Heart left ventricle (tissue), 13 donors: ENCODE results near the gene SLA2.

Experiments
- CTCF ChIP-seq, 12 donors: fragments of 200-600 bp; sonication (generic) in 4 of 12; IDR thresholded peaks; one replicate each; pipeline versions ENCODE4 v1.5.0 to v1.8.0; 2018 to 2022; ENCODE audit warnings: antibody characterized with exemption in 12 of 12, mild to moderate bottlenecking in 5 of 12
- POLR2A ChIP-seq, 2 donors: fragments of 450-650 bp; IDR thresholded peaks; one replicate each; pipeline ENCODE4 v1.6.1; 2017; ENCODE audit warnings: antibody characterized with exemption in 2 of 2, mild to moderate bottlenecking in 2 of 2, moderate library complexity in 2 of 2
- donor health status: ischemic (EF 13 %, LVEDD 7.1; RV severe dilation, severe dysfunction).
- donor health status: DM: no; HTN: yes; CAD: no.
- donor health status: DM: no; HTN: no; CAD: no.
- donor health status: ischemic (EF 25% LVEDD 6.9; RV normal size, moderate dysfunction).
- donor health status: ischemic (EF 25% LVEDD 5.7; RV mildly dilated, moderate dysfunction).
- donor health status: ischemic (EF 35%, LVEDD 5.7; RV mildly dilated, moderate dysfunction).
- donor health status: nonischemic (EF 11% LVEDD 7.7; RV severe dilation, severe dysfunction).
- donor health status: DM: yes; HTN: yes; CAD: no.
- donor health status: PGD.
- donor health status: ischemic (EF 29% LVEDD 5.4; RV normal size, mild dysfunction).
- donor health status: nonischemic (EF 23%, LVEDD 6.1; RV moderate dilation, normal function).

- TF ChIP-seq CTCF (IDR thresholded peaks at IDR 0.05) (no peak), POLR2A (IDR thresholded peaks at IDR 0.05) (no peak)
Measured at GRCh38 chr20:36611625-36612024, 34.4 kb downstream of the SLA2 start.
